Osteoblast (primary cell): ENCODE measurements around the gene ANKRD2. TPM values are rescaled to one million over a fixed set of nuclear protein-coding genes. Genes with fewer than 3 reads are reported as not detected.

Experiments
- DNase-seq: peaks from one replicate; pipeline ENCODE4 v3.0.0; 2011; ENCODE audit warnings: low spot score, mixed read lengths; ENCODE audit not compliant: insufficient read length; ENCODE audit errors: missing footprints
- H2AFZ ChIP-seq: 2 replicates; pipeline ENCODE4 v1.6.0; 2011; ENCODE audit warnings: mild to moderate bottlenecking, low read length
- H3K27ac ChIP-seq: 2 replicates; pipeline ENCODE4 v1.5.1; 2011; ENCODE audit warnings: mild to moderate bottlenecking, low read depth, low read length, moderate library complexity
- H3K27me3 ChIP-seq: 2 replicates; pipeline ENCODE4 v1.6.0; 2012; ENCODE audit warnings: mild to moderate bottlenecking, control low read depth, inconsistent platforms, low read length, moderate library complexity; ENCODE audit not compliant: insufficient read depth
- H3K36me3 ChIP-seq: 2 replicates; pipeline ENCODE4 v1.5.1; 2011; ENCODE audit warnings: mild to moderate bottlenecking, low read length, control low read depth, moderate library complexity; ENCODE audit not compliant: insufficient read depth
- H3K4me1 ChIP-seq: 2 replicates; pipeline ENCODE4 v1.5.1; 2011; ENCODE audit warnings: mild to moderate bottlenecking, low read length, control low read depth, moderate library complexity; ENCODE audit not compliant: insufficient read depth
- H3K4me2 ChIP-seq: 2 replicates; pipeline ENCODE4 v1.6.0; 2011; ENCODE audit warnings: mild to moderate bottlenecking, low read length; ENCODE audit not compliant: insufficient read depth
- H3K4me3 ChIP-seq: fragments of 200-600 bp; sonication (generic); 3 replicates; pipeline ENCODE4 v1.5.1; 2012; ENCODE audit warnings: mild to moderate bottlenecking, low read length, inconsistent platforms; ENCODE audit not compliant: insufficient read depth
- H3K79me2 ChIP-seq: 2 replicates; pipeline ENCODE4 v1.6.0; 2012; ENCODE audit warnings: mild to moderate bottlenecking, low read length, control low read depth, inconsistent platforms; ENCODE audit not compliant: insufficient read depth
- H3K9me3 ChIP-seq: 2 replicates; pipeline ENCODE4 v1.5.1; 2011; ENCODE audit warnings: low read depth, low read length, control low read depth
- H4K20me1 ChIP-seq: 2 replicates; pipeline ENCODE4 v1.6.0; 2012; ENCODE audit warnings: mild to moderate bottlenecking, low read length, control low read depth; ENCODE audit not compliant: insufficient read depth
- CTCF ChIP-seq: IDR thresholded peaks from 2 replicates; pipeline ENCODE4 v1.5.1; 2011; ENCODE audit warnings: mild to moderate bottlenecking, low read depth, low read length, moderate library complexity; ENCODE audit errors: extremely low read depth
- total RNA-seq: library from RNA; depleted of rRNA; stranded (reverse); fragments of >200 nt; gene quantifications from 2 replicates; pipeline ENCODE4 v1.2.3, GENCODE V29; 2012

ANKRD2 gene
- total RNA-seq, 1 donor, result 0.72 TPM

- Histone ChIP-seq H3K79me2 (peaks cover 2% of the 10 kb centered on the region), H3K27me3 (no peaks in the 10 kb centered on the region), H3K4me1 (no peaks in the 10 kb centered on the region), H2AFZ (no peak overlapping the region), H3K27ac (no peak overlapping the region), H3K36me3 (peaks cover 4% of the 10 kb centered on the region), H3K4me2 (no peak overlapping the region), H4K20me1 (no peaks in the 10 kb centered on the region), H3K4me3 (no peak overlapping the region), H3K9me3 (no peaks in the 10 kb centered on the region)
- TF ChIP-seq CTCF, result no peak
- no peak for DNase-seq
Measured at GRCh38 chr10:97618285-97618684, 45.7 kb downstream of the ANKRD2 start.

GRCh38 chr10:97618733-97619132 lies 46.2 kb downstream of the ANKRD2 start:
- no peak for DNase-seq
- H3K9me3 ChIP-seq, result no peaks in the 10 kb centered on the region
- H3K4me3 ChIP-seq, result no peak overlapping the region
- H3K36me3 ChIP-seq, result peaks cover 4% of the 10 kb centered on the region
- no peaks in the 10 kb centered on the region for H4K20me1 ChIP-seq
- no peaks in the 10 kb centered on the region for H3K4me1 ChIP-seq
- no peaks in the 10 kb centered on the region for H3K27me3 ChIP-seq
- H3K4me2 ChIP-seq, result no peak overlapping the region
- H3K27ac ChIP-seq, result no peak overlapping the region
- H2AFZ ChIP-seq, result no peak overlapping the region
- no peak for TF ChIP-seq CTCF
- peaks cover 2% of the 10 kb centered on the region for H3K79me2 ChIP-seq

- H3K79me2 ChIP-seq, result peaks cover 2% of the 10 kb centered on the region
- no peak for DNase-seq
- no peaks in the 10 kb centered on the region for H3K4me1 ChIP-seq
- TF ChIP-seq CTCF, result no peak
- H4K20me1 ChIP-seq, result no peaks in the 10 kb centered on the region
- H3K27me3 ChIP-seq, result no peaks in the 10 kb centered on the region
- no peak overlapping the region for H3K27ac ChIP-seq
- no peak overlapping the region for H3K4me3 ChIP-seq
- H3K9me3 ChIP-seq, result no peaks in the 10 kb centered on the region
- no peak overlapping the region for H2AFZ ChIP-seq
- no peaks in the 10 kb centered on the region for H3K36me3 ChIP-seq
- no peak overlapping the region for H3K4me2 ChIP-seq
Measured at GRCh38 chr10:97623277-97623676, 50.7 kb downstream of the ANKRD2 start.

GRCh38 chr10:97627731-97628130 lies 55.2 kb downstream of the ANKRD2 start:
- peaks cover 4% of the 10 kb centered on the region for H4K20me1 ChIP-seq
- H3K27me3 ChIP-seq, result no peaks in the 10 kb centered on the region
- H3K27ac ChIP-seq, result no peak overlapping the region
- no peaks in the 10 kb centered on the region for H3K4me1 ChIP-seq
- no peaks in the 10 kb centered on the region for H3K9me3 ChIP-seq
- H3K36me3 ChIP-seq, result no peaks in the 10 kb centered on the region
- no peak overlapping the region for H2AFZ ChIP-seq
- TF ChIP-seq CTCF, result no peak
- peaks cover 15% of the 10 kb centered on the region for H3K79me2 ChIP-seq
- DNase-seq, result no peak
- no peak overlapping the region for H3K4me2 ChIP-seq
- H3K4me3 ChIP-seq, result no peak overlapping the region
